SJCRH30 (cell line): ENCODE data around the gene PODXL2. TPM values are rescaled to one million over a fixed set of nuclear protein-coding genes. Genes with fewer than 3 reads are reported as not detected.

Experiments
- DNase-seq, 2 experiments: peaks; one replicate each; pipeline ENCODE4 v3.0.0-alpha.2; 2015 to 2020
- H3K27ac ChIP-seq: fragments of 250-450 bp; sonication (Bioruptor Pico); 2 replicates; pipeline ENCODE4 v1.5.1; 2020; ENCODE audit warnings: mild to moderate bottlenecking, moderate library complexity
- H3K27me3 ChIP-seq: fragments of 250-450 bp; sonication (Bioruptor Pico); 2 replicates; pipeline ENCODE4 v1.5.1; 2020; ENCODE audit warnings: mild to moderate bottlenecking, moderate library complexity
- H3K36me3 ChIP-seq: fragments of 250-450 bp; sonication (Bioruptor Pico); 2 replicates; pipeline ENCODE4 v1.5.1; 2020; ENCODE audit warnings: mild to moderate bottlenecking, moderate library complexity
- H3K4me1 ChIP-seq: fragments of 250-450 bp; sonication (Bioruptor Pico); 2 replicates; pipeline ENCODE4 v1.5.1; 2020; ENCODE audit warnings: mild to moderate bottlenecking, moderate library complexity
- H3K4me3 ChIP-seq: fragments of 250-450 bp; sonication (Bioruptor Pico); 2 replicates; pipeline ENCODE4 v1.5.1; 2020; ENCODE audit warnings: mild to moderate bottlenecking, moderate library complexity
- H3K9me3 ChIP-seq: fragments of 250-450 bp; sonication (Bioruptor Pico); replicated peaks from 2 replicates; pipeline ENCODE4 v1.5.1; 2020; ENCODE audit warnings: mild to moderate bottlenecking, moderate library complexity
- total RNA-seq: library from RNA; depleted of rRNA; stranded (reverse); fragments of >200 nt; shearing (Covaris generic); gene quantifications from 2 replicates; pipeline ENCODE4 v1.2.3, GENCODE V29; 2014; rRNA removed

PODXL2 gene
- 10.7 and 10.9 TPM in 2 replicates for total RNA-seq

DNA sequence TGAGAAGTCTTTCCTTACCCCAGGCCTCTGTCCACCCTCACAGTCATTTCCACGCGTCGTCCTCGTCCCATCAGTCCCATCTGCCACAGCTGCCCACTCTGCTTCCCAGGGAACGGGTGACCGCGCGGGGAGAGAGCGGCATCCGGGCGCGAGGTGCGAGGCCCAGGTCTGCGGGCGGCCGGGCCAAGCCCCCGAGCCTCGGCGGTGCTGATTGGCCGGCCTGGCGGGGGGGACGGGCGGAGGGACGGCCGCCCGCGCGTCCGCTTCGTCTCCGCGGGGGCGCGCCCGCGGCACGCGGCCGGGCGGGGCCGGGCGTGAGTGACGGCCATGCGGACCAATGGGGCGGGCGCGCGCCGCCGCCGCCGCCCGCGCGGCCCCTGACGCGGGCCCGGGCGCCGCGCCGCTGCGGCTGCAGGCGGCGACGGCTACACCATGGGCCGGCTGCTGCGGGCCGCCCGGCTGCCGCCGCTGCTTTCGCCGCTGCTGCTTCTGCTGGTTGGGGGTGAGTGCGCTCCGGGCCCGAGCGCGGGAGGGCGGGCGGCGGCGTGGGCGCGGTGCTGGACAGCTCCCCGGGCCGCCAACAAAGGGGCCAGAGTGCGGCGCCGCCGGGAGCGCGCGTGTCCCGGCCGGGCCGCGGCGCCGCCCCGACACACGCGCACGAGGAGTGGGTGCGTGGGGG, at the start of gene PODXL2:
TSS of gene PODXL2 (plus strand) at position 398 of the 679 bp plus-strand sequence. CDS start at position 433, 35 bp downstream.
- peak; percentile 42 to 63 for DNase-seq
- H3K27ac ChIP-seq, result no peak within 1 kb of the TSS
- H3K4me1 ChIP-seq, result no peaks in the 10 kb centered on the region
- H3K9me3 ChIP-seq, result no peaks in the 10 kb centered on the region
- H3K36me3 ChIP-seq, result no peaks in the 10 kb centered on the region
- H3K27me3 ChIP-seq, result 0 out of 2 replicates have a peak, but pooled peaks cover 3% of the 10 kb centered on the region
- peak within 1 kb of the TSS; percentile 56 for H3K4me3 ChIP-seq

DNA sequence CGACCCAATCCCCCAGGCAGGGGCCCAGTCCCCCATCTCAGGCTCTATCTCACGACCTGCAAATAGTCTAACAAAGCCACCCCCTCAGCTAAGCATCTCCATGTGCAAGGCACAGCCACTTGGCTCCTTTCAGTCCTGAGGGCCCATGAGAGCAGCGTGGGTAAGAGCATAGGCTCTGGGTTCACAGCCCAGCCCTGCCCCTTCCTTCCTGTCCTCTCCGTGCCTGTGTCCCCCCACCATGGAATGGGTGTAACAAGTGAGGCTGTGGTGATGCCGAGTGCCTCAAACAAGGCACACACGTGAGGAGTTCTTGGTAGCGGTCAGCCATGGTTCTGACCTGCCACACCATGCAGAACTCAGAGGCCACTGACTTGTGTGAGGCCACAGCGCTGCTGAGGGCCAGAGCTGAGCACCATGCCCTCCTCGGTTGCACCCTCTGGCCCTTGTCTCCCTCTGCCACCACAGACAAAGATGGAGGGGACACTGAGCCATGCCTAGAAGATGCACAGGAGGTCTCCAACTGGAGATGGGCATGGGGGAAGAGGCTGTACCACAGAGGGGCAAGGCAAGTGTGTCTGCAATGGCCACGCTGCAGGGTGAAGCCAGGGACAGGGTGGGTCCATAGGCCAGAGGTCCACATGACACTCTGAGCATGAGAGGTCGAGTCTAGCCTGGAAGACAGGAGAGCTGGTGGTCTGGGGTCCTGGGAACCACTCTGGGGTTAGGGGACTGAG, 48.5 kb upstream of the PODXL2 start:
- no peak overlapping the region for H3K27ac ChIP-seq
- H3K36me3 ChIP-seq, result peaks cover 10% of the 10 kb centered on the region; the same call in 1 of the 2 replicates

DNA sequence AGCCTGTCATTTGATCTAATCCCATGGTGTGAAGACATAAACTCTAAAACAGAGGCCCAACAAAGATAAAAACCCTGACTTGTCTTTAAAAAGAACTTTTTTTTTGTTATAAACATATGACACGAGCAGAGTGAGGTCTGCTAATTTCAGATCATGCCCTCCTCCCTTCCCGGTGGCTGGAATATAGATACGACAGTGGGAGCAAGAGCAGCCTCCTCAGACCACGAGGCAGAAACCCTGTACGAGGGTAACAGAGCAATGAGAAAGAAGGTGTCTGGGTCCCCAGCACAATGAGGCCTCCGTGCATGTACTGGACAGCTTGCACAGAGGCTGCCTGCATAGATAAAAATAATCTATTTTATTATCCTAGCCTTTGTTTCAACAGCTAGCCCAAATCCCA, 44.3 kb upstream of the PODXL2 start:
- no peaks in the 10 kb centered on the region for H3K4me1 ChIP-seq
- no peak overlapping the region for H3K4me3 ChIP-seq
- DNase-seq, result no peak
- no peaks in the 10 kb centered on the region for H3K9me3 ChIP-seq
- H3K27ac ChIP-seq, result no peak overlapping the region
- H3K27me3 ChIP-seq, result no peaks in the 10 kb centered on the region
- H3K36me3 ChIP-seq, result peaks cover 2% of the 10 kb centered on the region; the same call in 1 of the 2 replicates

More for the DNA sequence above, 48.5 kb upstream of the PODXL2 start:
- Histone ChIP-seq H3K27me3 (no peaks in the 10 kb centered on the region), H3K9me3 (no peaks in the 10 kb centered on the region), H3K4me3 (no peak overlapping the region), H3K4me1 (no peaks in the 10 kb centered on the region)
- DNase-seq, result no peak

GRCh38 chr3:127585163-127585812, 43.7 kb upstream of the PODXL2 start:
- H3K4me3 ChIP-seq, result no peak overlapping the region
- H3K4me1 ChIP-seq, result no peaks in the 10 kb centered on the region
- H3K9me3 ChIP-seq, result no peaks in the 10 kb centered on the region
- DNase-seq, result no peak
- H3K27ac ChIP-seq, result no peak overlapping the region
- no peaks in the 10 kb centered on the region for H3K36me3 ChIP-seq
- H3K27me3 ChIP-seq, result no peaks in the 10 kb centered on the region

GRCh38 chr3:127585813-127586413, 43.1 kb upstream of the PODXL2 start:
- Histone ChIP-seq H3K4me1 (no peaks in the 10 kb centered on the region), H3K4me3 (no peak overlapping the region), H3K36me3 (no peaks in the 10 kb centered on the region), H3K9me3 (no peaks in the 10 kb centered on the region), H3K27me3 (no peaks in the 10 kb centered on the region), H3K27ac (no peak overlapping the region)
- DNase-seq, result no peak

DNA sequence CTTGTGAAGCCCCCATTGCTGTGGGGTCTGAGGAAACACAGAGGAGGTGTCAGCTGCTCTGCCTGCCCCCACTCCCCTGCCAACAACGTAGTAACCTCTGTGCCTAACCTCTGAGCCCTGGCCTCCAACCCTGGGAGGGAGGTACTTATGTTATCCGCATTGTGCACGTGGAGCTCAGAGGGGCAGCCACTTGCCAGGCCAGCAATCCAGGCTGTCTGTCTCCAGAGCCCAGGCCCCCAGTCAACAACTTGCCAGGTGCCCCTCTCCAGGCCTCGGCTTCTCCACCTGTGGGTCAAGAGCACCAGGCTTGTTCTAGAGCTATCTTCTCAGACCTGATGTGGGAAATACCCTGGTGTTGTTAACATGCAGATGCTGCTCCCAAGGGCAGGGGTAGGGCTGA, 41.1 kb upstream of the PODXL2 start:
- no peak overlapping the region for H3K4me3 ChIP-seq

DNA sequence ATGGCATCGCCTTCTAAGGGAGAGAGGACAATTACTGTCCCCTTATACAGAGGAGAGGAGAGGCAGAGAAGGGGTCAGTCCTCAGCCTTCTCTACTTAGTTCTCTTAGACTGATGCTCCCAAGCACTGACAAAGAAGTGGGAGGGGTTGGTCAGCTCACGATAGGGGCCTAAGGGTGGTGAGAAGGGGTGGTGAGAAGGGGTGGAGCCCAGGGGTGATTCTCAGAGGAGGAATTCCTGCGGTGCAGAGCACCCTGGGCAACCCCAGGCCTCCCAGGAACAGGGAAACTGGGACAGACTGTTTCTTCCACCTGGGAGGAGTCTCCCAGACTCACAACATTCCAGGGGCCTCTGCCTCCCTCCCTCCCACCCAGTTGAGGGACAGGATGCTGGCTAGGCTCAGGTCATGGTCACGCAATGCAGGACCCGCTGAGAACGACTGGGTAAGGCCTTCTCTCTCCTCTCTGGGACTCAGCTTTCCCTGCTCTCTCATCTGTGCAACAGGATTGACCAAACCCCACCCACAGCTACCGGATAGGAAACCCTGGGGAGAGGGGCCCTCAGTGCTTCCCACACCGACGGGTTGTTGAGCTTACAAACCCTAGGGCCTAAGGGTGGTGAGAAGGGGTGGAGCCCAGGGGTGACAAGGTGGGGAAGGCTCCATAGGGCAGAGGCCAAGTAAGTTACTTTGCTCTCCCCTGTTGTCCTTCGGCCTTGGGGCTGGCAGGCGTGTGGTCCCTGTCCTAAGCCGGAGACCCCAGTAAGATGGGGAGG, 40.0 kb upstream of the PODXL2 start:
- Histone ChIP-seq H3K27ac (no peak overlapping the region), H3K36me3 (no peaks in the 10 kb centered on the region)
- peak in 1 of 2 experiments; percentile 28 for DNase-seq

More for the DNA sequence above, 41.1 kb upstream of the PODXL2 start:
- no peaks in the 10 kb centered on the region for H3K36me3 ChIP-seq
- H3K27ac ChIP-seq, result no peak overlapping the region
- H3K27me3 ChIP-seq, result no peaks in the 10 kb centered on the region
- H3K4me1 ChIP-seq, result peaks cover 7% of the 10 kb centered on the region; the same call in 1 of the 2 replicates
- DNase-seq, result no peak
- no peaks in the 10 kb centered on the region for H3K9me3 ChIP-seq

GRCh38 chr3:127589600-127590281, 39.2 kb upstream of the PODXL2 start:
- Histone ChIP-seq H3K4me1 (peaks cover 7% of the 10 kb centered on the region; the same call in 1 of the 2 replicates), H3K4me3 (peak overlapping the region; percentile 82), H3K27me3 (no peaks in the 10 kb centered on the region), H3K36me3 (no peaks in the 10 kb centered on the region), H3K27ac (peak overlapping the region; percentile 70), H3K9me3 (no peaks in the 10 kb centered on the region)
- no peak for DNase-seq

More for the DNA sequence above, 40.0 kb upstream of the PODXL2 start:
- H3K27me3 ChIP-seq, result no peaks in the 10 kb centered on the region
- peaks cover 7% of the 10 kb centered on the region; the same call in 1 of the 2 replicates for H3K4me1 ChIP-seq
- H3K4me3 ChIP-seq, result peak overlapping the region; percentile 82
- H3K9me3 ChIP-seq, result no peaks in the 10 kb centered on the region

DNA sequence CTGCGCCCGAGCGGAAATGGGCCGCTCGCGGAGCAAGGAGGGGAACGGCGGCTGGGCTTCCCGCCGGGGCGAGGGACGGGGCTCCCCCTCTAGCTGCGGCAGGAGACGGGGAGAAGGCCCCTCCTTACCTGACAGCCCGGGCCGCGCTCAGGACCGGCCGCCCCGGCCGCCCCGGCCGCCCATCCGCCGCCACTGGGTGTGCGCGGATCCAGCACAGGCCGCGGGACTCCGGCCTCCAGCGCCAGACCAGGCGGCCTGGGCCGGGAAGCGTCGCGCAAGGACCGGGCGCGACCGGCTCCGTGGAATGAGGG, 38.7 kb upstream of the PODXL2 start:
- H3K27ac ChIP-seq, result peak overlapping the region; percentile 70
- H3K36me3 ChIP-seq, result no peaks in the 10 kb centered on the region
- no peaks in the 10 kb centered on the region for H3K27me3 ChIP-seq
- peak overlapping the region; percentile 82 for H3K4me3 ChIP-seq
- peaks cover 7% of the 10 kb centered on the region; the same call in 1 of the 2 replicates for H3K4me1 ChIP-seq
- DNase-seq, result peak in 1 of 2 experiments; percentile 35
- H3K9me3 ChIP-seq, result no peaks in the 10 kb centered on the region

DNA sequence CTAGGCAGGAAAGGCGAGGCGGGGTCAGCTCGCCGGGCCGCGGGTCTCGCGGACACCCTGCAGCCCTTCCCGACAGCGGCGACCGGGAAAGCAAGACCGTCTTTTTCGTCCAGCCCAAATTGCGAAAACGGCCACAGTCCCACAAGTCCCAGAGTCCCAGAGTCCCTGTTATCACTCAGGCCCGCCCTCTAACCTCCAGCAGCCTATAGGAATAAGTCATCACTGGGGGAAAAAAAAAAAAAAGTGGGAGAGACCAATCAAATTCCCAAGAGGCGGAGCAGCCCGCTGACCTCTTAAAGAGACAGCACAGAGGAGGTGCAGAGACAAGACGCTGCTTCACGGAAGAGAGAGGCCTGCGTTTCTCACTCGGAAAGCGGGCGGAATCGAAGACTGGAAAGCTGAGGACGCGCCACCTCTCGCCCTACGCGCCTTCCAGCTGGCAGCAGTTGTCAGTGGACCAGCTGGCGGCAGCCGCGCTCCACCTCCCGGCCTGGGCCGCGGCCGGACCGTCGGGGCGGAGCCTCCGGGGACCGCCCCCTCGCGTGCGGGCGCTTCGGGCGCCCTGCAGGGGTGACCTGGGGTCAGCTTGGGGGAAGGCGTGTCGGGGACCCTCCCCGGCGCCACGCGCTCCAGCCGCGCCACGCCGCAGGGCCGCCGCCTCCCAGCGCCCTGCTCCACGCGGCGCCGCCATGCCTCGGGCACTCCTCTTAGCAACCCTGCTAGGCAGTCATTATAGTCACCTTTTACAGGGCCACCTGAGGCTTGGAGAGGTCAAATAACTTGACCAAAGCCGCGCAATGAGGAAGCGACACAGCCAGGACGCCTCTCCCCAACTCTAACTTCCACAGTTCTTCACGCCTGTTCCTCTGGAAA, 38.2 kb upstream of the PODXL2 start, which contains the start of gene TPRA1:
TSS of gene TPRA1 (minus strand) at position 141 of the 873 bp plus-strand sequence. CDS start 10,587 bp downstream, outside the sequence.
- H3K36me3 ChIP-seq, result no peaks in the 10 kb centered on the region
- H3K4me1 ChIP-seq, result peaks cover 7% of the 10 kb centered on the region; the same call in 1 of the 2 replicates
- peak within 1 kb of the TSS; percentile 82 for H3K4me3 ChIP-seq
- H3K27me3 ChIP-seq, result no peaks in the 10 kb centered on the region
- no peaks in the 10 kb centered on the region for H3K9me3 ChIP-seq
- DNase-seq, result peak; percentile 98 to 99
- peak within 1 kb of the TSS; percentile 70 for H3K27ac ChIP-seq

DNA sequence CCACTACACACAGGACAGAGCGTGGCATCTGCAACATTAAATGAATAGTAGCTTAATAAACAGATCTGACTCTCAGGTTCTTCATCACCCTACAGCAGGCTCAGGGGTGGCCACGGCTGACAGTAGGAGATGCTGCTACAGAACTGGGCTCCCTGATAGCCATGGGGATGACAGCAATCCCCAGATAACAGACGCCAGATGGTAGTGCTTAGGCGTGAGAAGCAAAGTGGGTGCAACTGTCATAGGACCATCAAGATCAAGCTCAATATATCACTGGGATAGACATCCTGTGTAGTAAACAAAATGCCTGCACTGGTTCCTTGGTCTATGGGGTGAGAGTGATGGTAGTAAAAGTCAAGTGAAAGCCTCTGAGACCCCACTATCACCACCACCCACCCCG, 35.8 kb upstream of the PODXL2 start:
- H3K36me3 ChIP-seq, result no peaks in the 10 kb centered on the region
- H3K4me3 ChIP-seq, result no peak overlapping the region
- no peak for DNase-seq
- H3K27me3 ChIP-seq, result no peaks in the 10 kb centered on the region
- H3K9me3 ChIP-seq, result no peaks in the 10 kb centered on the region
- no peak overlapping the region for H3K27ac ChIP-seq
- peaks cover 7% of the 10 kb centered on the region; the same call in 1 of the 2 replicates for H3K4me1 ChIP-seq

DNA sequence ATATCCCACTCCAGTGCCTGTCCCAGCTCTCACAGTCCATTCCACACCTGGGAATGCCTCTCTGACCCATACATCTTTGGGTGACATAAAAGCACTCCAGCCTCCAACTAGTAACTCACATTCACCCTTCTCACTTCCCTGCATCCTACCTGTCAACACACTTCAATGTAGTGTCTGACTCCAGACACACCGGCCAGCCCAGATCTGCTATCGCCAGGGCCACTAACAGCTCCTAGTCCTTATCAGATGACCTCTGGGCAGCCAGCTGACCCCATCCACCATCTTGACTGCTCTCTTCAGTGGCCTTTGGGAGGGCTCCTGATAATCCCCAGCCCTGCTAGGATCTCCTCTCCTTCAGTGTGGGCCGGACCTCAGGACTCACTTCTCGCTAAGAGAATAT, 33.7 kb upstream of the PODXL2 start:
- Histone ChIP-seq H3K4me1 (peaks cover 14% of the 10 kb centered on the region), H3K9me3 (no peaks in the 10 kb centered on the region), H3K27me3 (no peaks in the 10 kb centered on the region), H3K4me3 (no peak overlapping the region), H3K27ac (no peak overlapping the region), H3K36me3 (peaks cover 12% of the 10 kb centered on the region)
- DNase-seq, result no peak
